ENCODE data around the gene C1QBP.

Gene C1QBP

DNA sequence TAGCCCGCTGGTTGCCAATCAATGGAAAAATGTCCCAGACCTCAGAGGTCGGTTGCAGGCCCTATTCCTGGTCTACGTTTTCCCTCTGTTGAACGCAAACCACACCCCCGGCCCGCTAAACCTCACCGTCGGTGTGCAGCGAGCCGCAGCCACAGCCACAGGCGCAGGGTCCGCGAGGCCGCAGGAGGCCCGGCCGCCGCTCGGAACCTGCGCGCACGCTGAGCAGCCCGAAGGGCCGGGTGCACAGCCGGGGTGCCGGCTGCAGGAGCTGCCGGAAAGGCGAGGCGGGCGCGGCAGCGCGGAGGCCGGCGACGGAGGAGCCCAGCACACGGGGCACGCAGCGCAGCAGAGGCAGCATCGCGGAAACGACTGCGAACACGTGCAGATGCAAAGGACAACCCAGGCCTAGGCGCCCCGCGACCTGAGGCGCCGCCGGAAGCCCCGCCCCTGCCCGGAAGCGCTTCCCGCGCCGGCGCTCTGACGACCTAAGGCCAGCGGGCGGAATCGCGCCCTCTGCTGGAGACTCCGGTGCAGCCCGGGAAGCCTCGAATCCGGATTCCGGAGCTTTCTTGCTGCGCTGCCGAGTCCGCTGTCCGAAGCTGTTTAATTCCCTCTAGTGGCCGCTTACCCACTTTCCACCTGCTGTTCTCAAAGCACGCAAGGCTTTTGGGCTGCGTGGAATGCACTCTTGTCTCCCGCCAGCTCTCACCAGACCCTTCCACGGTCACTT is at the start of gene C1QBP:
TSS of gene C1QBP (minus strand) at position 440 of the 730 bp plus-strand sequence. CDS start at position 358, 82 bp downstream.
- Histone ChIP-seq H3K9me3 (ENCODE audit: severe bottlenecking) (no peaks in the 10 kb centered on the region), H3K36me3 (peaks cover 50% of the 10 kb centered on the region), H3K4me3 (ENCODE audit: low read depth, low read length) (peak within 1 kb of the TSS; percentile 70), H3K27me3 (ENCODE audit: insufficient read depth, low read depth, severe bottlenecking) (no peaks in the 10 kb centered on the region), H3K27ac (peak within 1 kb of the TSS; percentile 76)
- peak; percentile 93 for DNase-seq
- TF ChIP-seq CTCF (IDR thresholded peaks at IDR 0.05; ENCODE audit: low read depth, low read length) = peak; percentile 94

DNA sequence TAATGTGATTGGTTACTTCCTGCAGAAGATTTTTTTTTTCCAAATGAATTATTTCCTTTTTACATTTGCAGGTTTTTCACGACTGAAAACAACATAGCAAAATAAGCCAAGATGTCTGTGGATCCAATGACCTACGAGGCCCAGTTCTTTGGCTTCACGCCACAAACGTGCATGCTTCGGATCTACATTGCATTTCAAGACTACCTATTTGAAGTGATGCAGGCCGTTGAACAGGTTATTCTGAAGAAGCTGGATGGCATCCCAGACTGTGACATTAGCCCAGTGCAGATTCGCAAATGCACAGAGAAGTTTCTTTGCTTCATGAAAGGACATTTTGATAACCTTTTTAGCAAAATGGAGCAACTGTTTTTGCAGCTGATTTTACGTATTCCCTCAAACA is 49.8 kb upstream of the C1QBP start:
- TF ChIP-seq CTCF (IDR thresholded peaks at IDR 0.05; ENCODE audit: low read depth, low read length) = no peak
- Histone ChIP-seq H3K36me3 (peaks cover 59% of the 10 kb centered on the region), H3K9me3 (ENCODE audit: severe bottlenecking) (peaks cover 6% of the 10 kb centered on the region)

DNA sequence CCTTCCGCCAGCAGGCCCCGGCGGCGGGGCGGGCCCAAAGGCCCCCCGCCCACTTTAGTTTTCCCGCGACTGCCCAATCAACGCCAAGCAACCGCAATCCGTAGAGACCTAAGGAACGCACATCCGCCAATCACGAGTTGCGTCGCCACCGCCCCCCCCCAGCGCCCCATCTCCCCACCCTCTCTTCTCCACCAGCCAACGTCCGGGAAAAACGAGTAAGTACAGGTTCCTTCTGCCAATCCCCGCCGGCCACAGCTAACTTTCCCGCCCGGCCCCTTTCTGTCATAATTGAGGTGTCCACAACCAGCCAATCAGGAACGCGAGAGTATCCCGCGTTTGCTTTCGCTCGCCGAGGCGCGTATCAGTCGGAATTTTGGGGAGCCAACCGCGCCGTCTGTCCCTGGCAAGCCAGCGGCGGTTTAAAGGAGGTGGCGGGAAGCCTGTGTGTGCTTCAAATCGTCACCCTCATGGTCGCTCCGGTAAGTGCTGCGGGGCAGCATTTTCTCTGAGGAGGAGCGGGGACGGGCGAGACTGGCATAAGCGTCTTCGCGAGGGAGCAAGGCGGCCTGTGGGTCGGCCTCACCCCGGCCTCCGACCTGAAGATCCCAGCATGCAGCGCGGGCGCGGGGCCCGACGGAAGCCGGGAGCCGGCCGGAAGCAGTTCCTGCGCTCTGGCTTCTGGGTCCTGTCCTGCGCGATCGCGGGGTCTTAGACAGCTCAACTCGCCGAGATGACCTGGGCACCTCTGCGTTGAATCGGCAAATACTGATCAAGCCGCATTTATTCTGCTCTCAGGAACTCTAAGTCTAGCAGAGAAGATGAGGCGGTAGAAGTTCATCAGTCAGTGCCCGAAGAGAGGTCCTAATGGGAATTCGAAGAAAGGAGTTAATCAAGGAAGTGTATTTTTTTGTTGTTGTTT is 47.5 kb upstream of the C1QBP start, which contains the start of gene MIS12:
TSS of gene MIS12 (plus strand) at position 361 of the 919 bp plus-strand sequence. CDS start 2,297 bp downstream, outside the sequence.
- no peak for TF ChIP-seq CTCF (IDR thresholded peaks at IDR 0.05; ENCODE audit: low read depth, low read length)
- Histone ChIP-seq H3K4me3 (ENCODE audit: low read depth, low read length) (peak within 1 kb of the TSS; percentile 64), H3K9me3 (ENCODE audit: severe bottlenecking) (no peaks in the 10 kb centered on the region), H3K27me3 (ENCODE audit: insufficient read depth, low read depth, severe bottlenecking) (no peaks in the 10 kb centered on the region), H3K36me3 (peaks cover 82% of the 10 kb centered on the region), H3K27ac (peak within 1 kb of the TSS; percentile 98)
- DNase-seq = peak; percentile 99

More for the DNA sequence above, 49.8 kb upstream of the C1QBP start:
- Histone ChIP-seq H3K4me3 (ENCODE audit: low read depth, low read length) (no peak overlapping the region), H3K27ac (no peak overlapping the region), H3K27me3 (ENCODE audit: insufficient read depth, low read depth, severe bottlenecking) (no peaks in the 10 kb centered on the region)
- DNase-seq = no peak

GRCh38 chr17:5485270-5486205 is 46.6 kb upstream of the C1QBP start, which contains the start of gene DERL2:
TSS of gene DERL2 (minus strand) at chr17:5486178. CDS start at chr17:5486161, 17 bp downstream.
- no peak for TF ChIP-seq CTCF (IDR thresholded peaks at IDR 0.05; ENCODE audit: low read depth, low read length)
- H3K27ac ChIP-seq = peak within 1 kb of the TSS; percentile 98
- H3K4me3 ChIP-seq (ENCODE audit: low read depth, low read length) = peak within 1 kb of the TSS; percentile 64
- no peaks in the 10 kb centered on the region for H3K27me3 ChIP-seq (ENCODE audit: insufficient read depth, low read depth, severe bottlenecking)
- H3K9me3 ChIP-seq (ENCODE audit: severe bottlenecking) = no peaks in the 10 kb centered on the region
- peak; percentile 78 for DNase-seq
- peaks cover 83% of the 10 kb centered on the region for H3K36me3 ChIP-seq

DNA sequence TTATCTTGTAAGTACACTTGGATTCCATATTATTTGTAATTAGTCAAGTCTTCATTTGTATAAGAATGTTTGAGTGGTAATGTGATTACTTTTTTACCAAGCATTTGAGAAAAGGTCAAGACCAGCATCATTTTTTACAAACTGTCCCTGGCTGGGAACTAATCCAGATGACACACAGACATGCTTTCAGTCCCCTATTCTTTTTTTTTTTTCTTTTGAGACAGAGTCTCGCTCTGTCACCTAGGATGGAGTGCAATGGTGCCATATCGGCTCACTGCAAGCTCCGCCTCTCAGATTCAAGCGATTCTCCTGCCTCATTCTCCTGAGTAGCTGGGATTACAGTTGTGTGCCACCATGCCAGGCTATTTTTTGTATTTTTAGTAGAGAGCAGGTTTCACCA is 42.5 kb upstream of the C1QBP start:
- no peak for DNase-seq
- Histone ChIP-seq H3K9me3 (ENCODE audit: severe bottlenecking) (no peaks in the 10 kb centered on the region), H3K27me3 (ENCODE audit: insufficient read depth, low read depth, severe bottlenecking) (no peaks in the 10 kb centered on the region), H3K27ac (no peak overlapping the region), H3K36me3 (peaks cover 86% of the 10 kb centered on the region), H3K4me3 (ENCODE audit: low read depth, low read length) (no peak overlapping the region)
- TF ChIP-seq CTCF (IDR thresholded peaks at IDR 0.05; ENCODE audit: low read depth, low read length) = no peak
